ENCODE measurements around the gene RNF112. TPM values are rescaled to one million over a fixed set of nuclear protein-coding genes. Genes with fewer than 3 reads are reported as not detected.

The RNF112 gene
- total RNA-seq, 1 donor from 2014 or later = 8.6 TPM

GRCh38 chr17:19365833-19366636, 45.0 kb upstream of the RNF112 start:
- Mint-ChIP-seq H3K4me3 (ENCODE audit: unreplicated experiment) (no peak overlapping the region), H3K27me3 (ENCODE audit: unreplicated experiment) (peaks cover 6% of the 10 kb centered on the region), H3K9me3 (ENCODE audit: unreplicated experiment) (peaks cover 5% of the 10 kb centered on the region), H3K4me1 (ENCODE audit: low read depth, unreplicated experiment) (peaks cover 15% of the 10 kb centered on the region), H3K36me3 (ENCODE audit: unreplicated experiment) (no peaks in the 10 kb centered on the region), H3K27ac (ENCODE audit: unreplicated experiment) (no peak overlapping the region)
- no peak for DNase-seq
- TF ChIP-seq, protein P1, sequence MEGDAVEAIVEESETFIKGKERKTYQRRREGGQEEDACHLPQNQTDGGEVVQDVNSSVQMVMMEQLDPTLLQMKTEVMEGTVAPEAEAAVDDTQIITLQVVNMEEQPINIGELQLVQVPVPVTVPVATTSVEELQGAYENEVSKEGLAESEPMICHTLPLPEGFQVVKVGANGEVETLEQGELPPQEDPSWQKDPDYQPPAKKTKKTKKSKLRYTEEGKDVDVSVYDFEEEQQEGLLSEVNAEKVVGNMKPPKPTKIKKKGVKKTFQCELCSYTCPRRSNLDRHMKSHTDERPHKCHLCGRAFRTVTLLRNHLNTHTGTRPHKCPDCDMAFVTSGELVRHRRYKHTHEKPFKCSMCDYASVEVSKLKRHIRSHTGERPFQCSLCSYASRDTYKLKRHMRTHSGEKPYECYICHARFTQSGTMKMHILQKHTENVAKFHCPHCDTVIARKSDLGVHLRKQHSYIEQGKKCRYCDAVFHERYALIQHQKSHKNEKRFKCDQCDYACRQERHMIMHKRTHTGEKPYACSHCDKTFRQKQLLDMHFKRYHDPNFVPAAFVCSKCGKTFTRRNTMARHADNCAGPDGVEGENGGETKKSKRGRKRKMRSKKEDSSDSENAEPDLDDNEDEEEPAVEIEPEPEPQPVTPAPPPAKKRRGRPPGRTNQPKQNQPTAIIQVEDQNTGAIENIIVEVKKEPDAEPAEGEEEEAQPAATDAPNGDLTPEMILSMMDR (IDR thresholded peaks at IDR 0.05; ENCODE audit: partially characterized antibody, unreplicated experiment) = no peak

- peaks cover 7% of the 10 kb centered on the region for H3K9me3 Mint-ChIP-seq (ENCODE audit: unreplicated experiment)
- TF ChIP-seq, protein P1 (IDR thresholded peaks at IDR 0.05; ENCODE audit: partially characterized antibody, unreplicated experiment) = no peak
- H3K4me1 Mint-ChIP-seq (ENCODE audit: low read depth, unreplicated experiment) = peaks cover 16% of the 10 kb centered on the region
- H3K36me3 Mint-ChIP-seq (ENCODE audit: unreplicated experiment) = no peaks in the 10 kb centered on the region
- no peak overlapping the region for H3K27ac Mint-ChIP-seq (ENCODE audit: unreplicated experiment)
- no peak overlapping the region for H3K4me3 Mint-ChIP-seq (ENCODE audit: unreplicated experiment)
- DNase-seq = no peak
- H3K27me3 Mint-ChIP-seq (ENCODE audit: unreplicated experiment) = peaks cover 8% of the 10 kb centered on the region
These were observed 44.4 kb upstream of the RNF112 start for GRCh38 chr17:19366637-19366972.

- Mint-ChIP-seq H3K27me3 (ENCODE audit: unreplicated experiment) (peaks cover 5% of the 10 kb centered on the region), H3K27ac (ENCODE audit: unreplicated experiment) (no peak overlapping the region), H3K9me3 (ENCODE audit: unreplicated experiment) (peaks cover 7% of the 10 kb centered on the region), H3K36me3 (ENCODE audit: unreplicated experiment) (no peaks in the 10 kb centered on the region), H3K4me3 (ENCODE audit: unreplicated experiment) (no peak overlapping the region), H3K4me1 (ENCODE audit: low read depth, unreplicated experiment) (peaks cover 16% of the 10 kb centered on the region)
- DNase-seq = no peak
- TF ChIP-seq, protein P1 (IDR thresholded peaks at IDR 0.05; ENCODE audit: partially characterized antibody, unreplicated experiment) = no peak
These were observed 42.8 kb upstream of the RNF112 start for GRCh38 chr17:19368229-19368628.

DNA sequence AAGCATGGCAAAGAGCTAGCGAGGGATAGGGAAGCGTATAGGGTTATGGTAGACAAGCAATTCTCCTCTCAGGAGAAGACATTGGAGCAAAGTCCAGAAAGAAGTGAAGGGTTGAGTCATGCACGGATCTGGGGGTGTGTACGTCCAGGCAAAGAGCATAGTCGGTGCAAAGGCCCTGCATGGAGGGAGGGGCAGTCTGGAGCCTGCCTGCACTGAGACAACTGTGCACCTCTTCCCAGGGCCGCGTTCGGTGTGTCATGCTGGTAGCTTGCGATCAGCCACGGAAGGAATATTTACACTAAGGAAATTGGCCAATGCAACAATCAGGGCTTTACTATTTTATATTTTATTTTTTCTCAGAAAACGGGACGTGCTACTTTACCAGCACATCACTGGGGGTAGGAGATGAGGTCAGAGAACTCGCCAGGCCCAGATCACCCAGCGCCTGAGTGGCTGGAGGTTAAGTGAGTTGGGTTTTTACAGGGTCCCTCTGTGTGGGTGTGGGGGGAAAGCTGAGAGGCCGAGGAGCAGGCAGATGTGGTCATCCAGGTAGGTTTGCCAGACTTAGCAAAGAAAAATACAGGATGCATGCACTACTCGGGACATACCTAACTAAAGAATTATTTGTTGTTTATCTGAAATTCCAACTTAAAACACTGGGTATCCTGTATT, 41.8 kb upstream of the RNF112 start:
- Mint-ChIP-seq H3K36me3 (ENCODE audit: unreplicated experiment) (no peaks in the 10 kb centered on the region), H3K27me3 (ENCODE audit: unreplicated experiment) (peaks cover 5% of the 10 kb centered on the region), H3K4me3 (ENCODE audit: unreplicated experiment) (no peak overlapping the region), H3K4me1 (ENCODE audit: low read depth, unreplicated experiment) (peaks cover 15% of the 10 kb centered on the region), H3K9me3 (ENCODE audit: unreplicated experiment) (peaks cover 7% of the 10 kb centered on the region), H3K27ac (ENCODE audit: unreplicated experiment) (no peak overlapping the region)
- TF ChIP-seq, protein P1 (IDR thresholded peaks at IDR 0.05; ENCODE audit: partially characterized antibody, unreplicated experiment) = no peak
- DNase-seq = no peak
